Tibial nerve (tissue), 4 donors: ENCODE results near the gene AP1G2. TPM values are rescaled to one million over a fixed set of nuclear protein-coding genes. Genes with fewer than 3 reads are reported as not detected.

Source experiments
- DNase-seq, 2 donors: peaks; one replicate each; pipeline ENCODE4 v3.0.0-alpha.2; 2019; ENCODE audit warnings: low spot score in 2 of 2
- H3K27ac ChIP-seq, 4 donors: fragments of 200-600 bp; sonication (generic) in 3 of 4; one replicate each; pipeline ENCODE4 v1.5.1; 2017 to 2019; ENCODE audit warnings: mild to moderate bottlenecking in 1 of 4
- H3K27me3 ChIP-seq, 2 donors: fragments of 200-600 bp; sonication (generic) in 1 of 2; one replicate each; pipeline versions ENCODE4 v1.5.1 to v1.6.0; 2017 to 2019
- H3K36me3 ChIP-seq, 3 donors: fragments of 200-600 bp; sonication (generic); one replicate each; pipeline ENCODE4 v1.5.1; 2018 to 2019
- H3K4me1 ChIP-seq, 4 donors: fragments of 200-600 bp; sonication (generic) in 3 of 4; one replicate each; pipeline ENCODE4 v1.5.1; 2017 to 2019
- H3K4me3 ChIP-seq, 4 donors: fragments of 200-600 bp; sonication (generic) in 3 of 4; one replicate each; pipeline ENCODE4 v1.5.1; 2017 to 2019; ENCODE audit warnings: mild to moderate bottlenecking in 1 of 4, moderate library complexity in 1 of 4
- H3K9me3 ChIP-seq, 4 donors: fragments of 200-600 bp; sonication (generic) in 3 of 4; one replicate each; pipeline ENCODE4 v1.5.1; 2017 to 2019
- CTCF ChIP-seq, 5 experiments: fragments of 200-600 bp in 3 of 5; fragments of 450-650 bp in 2 of 5; sonication (generic) in 3 of 5; IDR thresholded peaks; one replicate each; pipeline ENCODE4 v1.5.1; 2016 to 2019; ENCODE audit warnings: antibody characterized with exemption in 5 of 5, mild to moderate bottlenecking in 3 of 5, moderate library complexity in 2 of 5
- EP300 ChIP-seq, 2 donors: sonication (generic); formaldehyde crosslinking; IDR thresholded peaks; one replicate each; pipeline ENCODE4 v1.6.1; 2017; ENCODE audit warnings: antibody characterized with exemption in 2 of 2, mild to moderate bottlenecking in 1 of 2
- POLR2A ChIP-seq, 2 donors: fragments of 450-650 bp; IDR thresholded peaks; one replicate each; pipeline ENCODE4 v1.6.1; 2017; ENCODE audit warnings: antibody characterized with exemption in 2 of 2, mild to moderate bottlenecking in 2 of 2, moderate library complexity in 2 of 2
- WGBS, 2 donors: methylation state at CpG; one replicate each; pipeline ENCODE4 v1.1.5; 2018; 5-methylcytosine and 5-hydroxymethylcytosine counted together
- total RNA-seq, 4 donors: library from RNA; depleted of rRNA; stranded (reverse); fragments of >200 nt; gene quantifications; one replicate each; pipeline ENCODE4 v1.1.0, GENCODE V29; 2016

The AP1G2 gene
- total RNA-seq, 4 donors from 2014 or later: 30.2 to 76.8 (median 52.0) TPM

- no peak for DNase-seq
- Histone ChIP-seq H3K9me3 (no peaks in the 10 kb centered on the region), H3K36me3 (peaks cover 0 to 59% (median 0%) of the 10 kb centered on the region in 3 donors), H3K4me1 (peaks cover 0 to 20% (median 2%) of the 10 kb centered on the region in 4 donors), H3K27ac (no peak overlapping the region), H3K27me3 (no peaks in the 10 kb centered on the region), H3K4me3 (no peak overlapping the region)
- WGBS, 2 donors: 90 to 96% methylated on average over 13 to 14 of the region's 14 CpGs
- TF ChIP-seq EP300 (IDR thresholded peaks at IDR 0.05): no peak
- TF ChIP-seq CTCF (IDR thresholded peaks at IDR 0.05): no peak
- no peak for TF ChIP-seq POLR2A (IDR thresholded peaks at IDR 0.05)
Measured at GRCh38 chr14:23524954-23525353, 42.6 kb downstream of the AP1G2 start.

GRCh38 chr14:23523229-23524016 is 44.2 kb downstream of the AP1G2 start:
- H3K27me3 ChIP-seq: no peaks in the 10 kb centered on the region
- TF ChIP-seq CTCF (IDR thresholded peaks at IDR 0.05) (no peak), EP300 (IDR thresholded peaks at IDR 0.05) (no peak), POLR2A (IDR thresholded peaks at IDR 0.05) (no peak)
- 90 to 92% methylated on average over 15 to 16 of the region's 16 CpGs for WGBS, 2 donors
- H3K27ac ChIP-seq: no peak overlapping the region
- no peak for DNase-seq
- peaks cover 0 to 63% (median 0%) of the 10 kb centered on the region in 3 donors for H3K36me3 ChIP-seq
- H3K9me3 ChIP-seq: no peaks in the 10 kb centered on the region
- H3K4me1 ChIP-seq: peaks cover 0 to 5% (median 0%) of the 10 kb centered on the region in 4 donors
- H3K4me3 ChIP-seq: no peak overlapping the region

GRCh38 chr14:23522643-23523198 is 44.9 kb downstream of the AP1G2 start:
- Histone ChIP-seq H3K4me1 (no peaks in the 10 kb centered on the region), H3K9me3 (no peaks in the 10 kb centered on the region), H3K4me3 (no peak overlapping the region), H3K36me3 (peaks cover 0 to 63% (median 0%) of the 10 kb centered on the region in 3 donors), H3K27ac (no peak overlapping the region), H3K27me3 (no peaks in the 10 kb centered on the region)
- TF ChIP-seq EP300 (IDR thresholded peaks at IDR 0.05) (no peak), POLR2A (IDR thresholded peaks at IDR 0.05) (no peak), CTCF (IDR thresholded peaks at IDR 0.05) (no peak)
- DNase-seq: no peak
- 87 to 90% methylated on average over 9 of the region's 9 CpGs for WGBS, 2 donors

GRCh38 chr14:23521785-23522640 is 45.6 kb downstream of the AP1G2 start:
- TF ChIP-seq EP300 (IDR thresholded peaks at IDR 0.05): no peak
- TF ChIP-seq POLR2A (IDR thresholded peaks at IDR 0.05): no peak
- no peak for TF ChIP-seq CTCF (IDR thresholded peaks at IDR 0.05)
- DNase-seq: no peak
- WGBS, 2 donors: 83 to 87% methylated on average over 16 to 19 of the region's 20 CpGs
- H3K4me3 ChIP-seq: no peak overlapping the region
- no peaks in the 10 kb centered on the region for H3K4me1 ChIP-seq
- no peaks in the 10 kb centered on the region for H3K27me3 ChIP-seq
- peaks cover 0 to 57% (median 0%) of the 10 kb centered on the region in 3 donors for H3K36me3 ChIP-seq
- H3K27ac ChIP-seq: no peak overlapping the region
- no peaks in the 10 kb centered on the region for H3K9me3 ChIP-seq
